DND-41 (cell line): ENCODE results near the gene PTHLH.

ENCODE experiments used
- ATAC-seq: fragments of 200-7000 bp; cut with Tn5 transposase; 3 replicates; pipeline ENCODE4 v1.9.1; 2021; ENCODE audit warnings: low read depth; ENCODE audit not compliant: insufficient read depth
- DNase-seq: peaks from one replicate; pipeline ENCODE4 v3.0.0-alpha.2; 2020
- H2AFZ ChIP-seq: 2 replicates; pipeline ENCODE4 v1.6.0; 2012; ENCODE audit warnings: low read depth, low read length
- H3K27ac ChIP-seq: 2 replicates; pipeline ENCODE4 v1.5.1; 2012; ENCODE audit warnings: low read length, inconsistent platforms
- H3K27me3 ChIP-seq: fragments of 200-600 bp; sonication (generic); 2 replicates; pipeline ENCODE4 v1.6.0; 2012; ENCODE audit warnings: low read length, mild to moderate bottlenecking, inconsistent platforms; ENCODE audit not compliant: insufficient read depth, poor library complexity
- H3K36me3 ChIP-seq: 2 replicates; pipeline ENCODE4 v1.5.1; 2012; ENCODE audit warnings: low read length, inconsistent platforms; ENCODE audit not compliant: insufficient read depth
- H3K4me1 ChIP-seq: 2 replicates; pipeline ENCODE4 v1.5.1; 2012; ENCODE audit warnings: mild to moderate bottlenecking, low read length; ENCODE audit not compliant: insufficient read depth
- H3K4me2 ChIP-seq: 2 replicates; pipeline ENCODE4 v1.6.0; 2012; ENCODE audit warnings: mild to moderate bottlenecking, moderate library complexity, low read length, inconsistent platforms; ENCODE audit not compliant: insufficient read depth
- H3K4me3 ChIP-seq, 2 experiments: fragments of 200-600 bp in 1 of 2; shearing (Covaris generic) in 1 of 2; 2 replicates each; pipeline ENCODE4 v1.5.1; 2012 to 2016; ENCODE audit warnings: inconsistent platforms in 2 of 2, low read length in 2 of 2, mild to moderate bottlenecking in 2 of 2, low read depth in 1 of 2, moderate library complexity in 1 of 2
- H3K79me2 ChIP-seq: 2 replicates; pipeline ENCODE4 v1.6.0; 2012; ENCODE audit warnings: low read length, inconsistent platforms; ENCODE audit not compliant: insufficient read depth
- H3K9ac ChIP-seq: 2 replicates; pipeline ENCODE4 v1.6.0; 2012; ENCODE audit warnings: low read depth, mild to moderate bottlenecking, inconsistent platforms, low read length, moderate library complexity
- H3K9me3 ChIP-seq: 2 replicates; pipeline ENCODE4 v1.5.1; 2012; ENCODE audit warnings: low read length, moderate library complexity, mild to moderate bottlenecking, inconsistent platforms; ENCODE audit not compliant: insufficient read depth, severe bottlenecking
- H4K20me1 ChIP-seq: 2 replicates; pipeline ENCODE4 v1.6.0; 2012; ENCODE audit warnings: low read length; ENCODE audit not compliant: insufficient read depth
- EZH2 ChIP-seq: IDR thresholded peaks from 3 replicates; pipeline ENCODE4 v1.6.1; 2012; ENCODE audit warnings: borderline replicate concordance, low read depth, mild to moderate bottlenecking, moderate library complexity, low read length, inconsistent platforms; ENCODE audit not compliant: severe bottlenecking
- TF ChIP-seq, protein P1 (sequence below): IDR thresholded peaks from 2 replicates; pipeline ENCODE4 v1.5.1; 2012; ENCODE audit warnings: borderline replicate concordance, low read length, moderate library complexity, mild to moderate bottlenecking; ENCODE audit not compliant: poor library complexity, severe bottlenecking; ENCODE audit errors: extremely low read depth

PTHLH gene

DNA sequence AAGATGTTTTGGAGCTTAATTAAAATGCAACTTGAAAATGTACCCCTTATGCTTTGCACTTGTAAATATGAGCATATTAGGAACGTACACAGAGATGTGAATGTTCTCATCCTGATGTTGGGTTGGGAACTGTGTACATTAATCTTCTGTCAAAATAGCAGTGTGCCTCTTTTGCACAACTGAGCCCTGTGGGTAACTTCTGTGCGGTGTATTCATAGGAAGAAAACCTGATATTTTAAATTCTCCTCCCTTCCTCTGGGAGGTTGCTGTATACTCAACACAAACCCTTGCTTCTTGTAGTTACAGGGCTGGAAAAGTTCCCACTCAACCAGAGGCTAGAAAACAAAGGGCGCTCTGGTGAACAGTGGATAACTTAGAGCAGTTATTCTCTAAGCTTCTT lies 18.7 kb downstream of the PTHLH start:
- no peaks in the 10 kb centered on the region for H3K79me2 ChIP-seq
- no peak overlapping the region for H3K27ac ChIP-seq
- no peak overlapping the region for H3K9ac ChIP-seq
- H4K20me1 ChIP-seq: no peaks in the 10 kb centered on the region
- no peak for TF ChIP-seq EZH2
- TF ChIP-seq, protein P1, sequence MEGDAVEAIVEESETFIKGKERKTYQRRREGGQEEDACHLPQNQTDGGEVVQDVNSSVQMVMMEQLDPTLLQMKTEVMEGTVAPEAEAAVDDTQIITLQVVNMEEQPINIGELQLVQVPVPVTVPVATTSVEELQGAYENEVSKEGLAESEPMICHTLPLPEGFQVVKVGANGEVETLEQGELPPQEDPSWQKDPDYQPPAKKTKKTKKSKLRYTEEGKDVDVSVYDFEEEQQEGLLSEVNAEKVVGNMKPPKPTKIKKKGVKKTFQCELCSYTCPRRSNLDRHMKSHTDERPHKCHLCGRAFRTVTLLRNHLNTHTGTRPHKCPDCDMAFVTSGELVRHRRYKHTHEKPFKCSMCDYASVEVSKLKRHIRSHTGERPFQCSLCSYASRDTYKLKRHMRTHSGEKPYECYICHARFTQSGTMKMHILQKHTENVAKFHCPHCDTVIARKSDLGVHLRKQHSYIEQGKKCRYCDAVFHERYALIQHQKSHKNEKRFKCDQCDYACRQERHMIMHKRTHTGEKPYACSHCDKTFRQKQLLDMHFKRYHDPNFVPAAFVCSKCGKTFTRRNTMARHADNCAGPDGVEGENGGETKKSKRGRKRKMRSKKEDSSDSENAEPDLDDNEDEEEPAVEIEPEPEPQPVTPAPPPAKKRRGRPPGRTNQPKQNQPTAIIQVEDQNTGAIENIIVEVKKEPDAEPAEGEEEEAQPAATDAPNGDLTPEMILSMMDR: no peak
- H2AFZ ChIP-seq: no peak overlapping the region
- H3K4me2 ChIP-seq: no peak overlapping the region
- ATAC-seq (no peak), DNase-seq (no peak)
- H3K4me1 ChIP-seq: no peaks in the 10 kb centered on the region
- H3K4me3 ChIP-seq: no peak overlapping the region
- H3K27me3 ChIP-seq: no peaks in the 10 kb centered on the region
- H3K9me3 ChIP-seq: no peaks in the 10 kb centered on the region
- H3K36me3 ChIP-seq: no peaks in the 10 kb centered on the region

DNA sequence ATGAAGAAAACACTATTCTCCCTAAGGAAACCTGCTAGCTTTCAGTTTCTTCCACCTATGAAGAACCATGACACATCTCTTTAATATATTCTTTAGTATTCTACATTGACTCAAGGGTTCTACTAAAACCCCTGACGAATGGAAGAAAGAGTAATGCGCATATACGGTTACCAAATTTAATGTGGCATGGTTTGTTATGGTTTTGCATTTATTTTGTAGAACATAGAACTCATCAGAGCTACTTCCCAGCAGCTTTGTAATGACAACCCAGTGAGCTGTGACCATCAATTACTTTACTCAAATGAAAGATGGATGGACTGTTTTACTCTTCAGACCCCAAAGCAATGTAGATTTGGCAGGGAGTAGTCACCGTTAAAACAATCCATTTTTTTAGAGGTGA lies 19.2 kb downstream of the PTHLH start:
- H3K4me2 ChIP-seq: no peak overlapping the region
- H3K9me3 ChIP-seq: no peaks in the 10 kb centered on the region
- no peaks in the 10 kb centered on the region for H3K36me3 ChIP-seq
- no peaks in the 10 kb centered on the region for H4K20me1 ChIP-seq
- no peak overlapping the region for H3K4me3 ChIP-seq
- no peak overlapping the region for H3K27ac ChIP-seq
- no peak overlapping the region for H2AFZ ChIP-seq
- DNase-seq: no peak
- TF ChIP-seq, protein P1: no peak
- TF ChIP-seq EZH2: no peak
- H3K27me3 ChIP-seq: no peaks in the 10 kb centered on the region
- H3K79me2 ChIP-seq: no peaks in the 10 kb centered on the region
- no peak for ATAC-seq
- no peaks in the 10 kb centered on the region for H3K4me1 ChIP-seq
- no peak overlapping the region for H3K9ac ChIP-seq

DNA sequence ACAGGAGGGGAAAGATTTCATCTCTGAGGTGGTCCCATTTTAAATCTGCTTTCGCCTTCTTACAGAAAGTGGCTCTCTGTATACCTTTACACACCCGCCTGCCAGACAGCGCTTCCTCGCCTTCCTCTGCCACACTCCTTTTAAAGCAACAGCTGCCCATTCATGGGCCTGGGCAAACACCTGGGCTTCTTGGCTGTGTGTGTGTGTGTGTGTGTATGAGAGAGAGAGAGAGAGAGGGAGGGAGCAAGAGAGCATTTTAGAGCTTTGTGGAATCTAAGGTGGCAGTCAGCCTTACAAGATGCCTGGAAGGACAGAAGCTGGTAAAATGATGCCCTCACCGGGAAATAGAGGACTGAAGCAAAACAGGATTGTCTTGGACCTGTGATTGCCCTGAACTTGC lies 20.0 kb downstream of the PTHLH start:
- H3K4me3 ChIP-seq: no peak overlapping the region
- no peaks in the 10 kb centered on the region for H3K27me3 ChIP-seq
- H3K27ac ChIP-seq: no peak overlapping the region
- H3K36me3 ChIP-seq: no peaks in the 10 kb centered on the region
- no peak overlapping the region for H3K4me2 ChIP-seq
- no peaks in the 10 kb centered on the region for H3K79me2 ChIP-seq
- no peaks in the 10 kb centered on the region for H3K9me3 ChIP-seq
- no peak overlapping the region for H3K9ac ChIP-seq
- no peaks in the 10 kb centered on the region for H3K4me1 ChIP-seq
- no peaks in the 10 kb centered on the region for H4K20me1 ChIP-seq
- DNase-seq (no peak), ATAC-seq (peak; percentile 45; the same call in 1 of the 3 replicates)
- TF ChIP-seq, protein P1: no peak
- no peak for TF ChIP-seq EZH2
- no peak overlapping the region for H2AFZ ChIP-seq

DNA sequence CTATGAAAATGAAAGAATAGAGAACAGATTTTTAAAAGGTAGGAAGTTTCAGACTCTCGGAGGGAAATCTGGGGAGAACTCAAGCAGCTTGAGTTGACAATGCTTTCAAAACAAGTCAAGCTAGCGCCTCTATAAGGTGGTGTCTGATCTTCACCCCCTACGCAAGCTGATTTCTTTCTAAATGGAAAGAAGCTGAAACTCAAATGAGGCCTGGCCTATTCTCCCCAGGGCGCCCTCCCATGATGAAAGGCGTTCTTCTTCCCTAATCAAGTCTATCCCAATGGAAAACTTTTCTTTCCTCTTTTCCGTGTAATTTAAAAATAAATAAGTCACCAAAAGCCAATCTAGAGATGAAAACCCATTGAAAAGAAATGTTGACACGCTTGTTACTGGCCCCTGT lies 20.6 kb downstream of the PTHLH start:
- Histone ChIP-seq H3K4me3 (no peak overlapping the region), H3K36me3 (no peaks in the 10 kb centered on the region), H3K27ac (no peak overlapping the region), H3K9ac (no peak overlapping the region), H3K4me2 (no peak overlapping the region), H3K27me3 (no peaks in the 10 kb centered on the region), H4K20me1 (no peaks in the 10 kb centered on the region), H2AFZ (no peak overlapping the region), H3K9me3 (no peaks in the 10 kb centered on the region), H3K79me2 (no peaks in the 10 kb centered on the region), H3K4me1 (no peaks in the 10 kb centered on the region)
- TF ChIP-seq, protein P1: no peak
- no peak for TF ChIP-seq EZH2
- DNase-seq: no peak
- ATAC-seq: no peak
